HG02943 (cell line): ENCODE measurements around the gene UBAC2.

Experiments
- ATAC-seq: cut with Tn5 transposase; IDR thresholded peaks from one replicate; pipeline ENCODE4 v1.9.1; 2021; ENCODE audit warnings: mild to moderate bottlenecking, low read depth, moderate library complexity; ENCODE audit not compliant: unreplicated experiment

The UBAC2 gene

GRCh38 chr13:99421758-99422585 is 221.3 kb downstream of the UBAC2 start:
- no peak for ATAC-seq

- no peak for ATAC-seq
Measured at GRCh38 chr13:99422586-99423220, 222.0 kb downstream of the UBAC2 start.

- peak; percentile 62 for ATAC-seq
Measured at GRCh38 chr13:99425485-99426341, 225.1 kb downstream of the UBAC2 start.

- no peak for ATAC-seq
Measured at GRCh38 chr13:99426426-99426825, 225.8 kb downstream of the UBAC2 start.

- no peak for ATAC-seq
Measured at GRCh38 chr13:99429670-99430069, 229.0 kb downstream of the UBAC2 start.

GRCh38 chr13:99431927-99432608 is 231.4 kb downstream of the UBAC2 start:
- peak; percentile 33 for ATAC-seq

- peak; percentile 49 for ATAC-seq
Measured at GRCh38 chr13:99432609-99433542, 232.2 kb downstream of the UBAC2 start.

- ATAC-seq: no peak
Measured at GRCh38 chr13:99433543-99434075, 233.0 kb downstream of the UBAC2 start.

- ATAC-seq: no peak
Measured at GRCh38 chr13:99434258-99434788, 233.7 kb downstream of the UBAC2 start.

GRCh38 chr13:99435116-99435515 is 234.5 kb downstream of the UBAC2 start:
- ATAC-seq: no peak

- ATAC-seq: no peak
Measured at GRCh38 chr13:99435998-99436397, 235.3 kb downstream of the UBAC2 start.
